Measurements from ENCODE around the gene BLTP2.

Gene BLTP2

GRCh38 chr17:28620010-28620409 lies 24.9 kb downstream of the BLTP2 start (continued):
- no peak for TF ChIP-seq ZBTB11 (tag by site-specific recombination; conservative IDR thresholded peaks at IDR 0.05; ENCODE audit: low read depth)
- TF ChIP-seq, protein P1, sequence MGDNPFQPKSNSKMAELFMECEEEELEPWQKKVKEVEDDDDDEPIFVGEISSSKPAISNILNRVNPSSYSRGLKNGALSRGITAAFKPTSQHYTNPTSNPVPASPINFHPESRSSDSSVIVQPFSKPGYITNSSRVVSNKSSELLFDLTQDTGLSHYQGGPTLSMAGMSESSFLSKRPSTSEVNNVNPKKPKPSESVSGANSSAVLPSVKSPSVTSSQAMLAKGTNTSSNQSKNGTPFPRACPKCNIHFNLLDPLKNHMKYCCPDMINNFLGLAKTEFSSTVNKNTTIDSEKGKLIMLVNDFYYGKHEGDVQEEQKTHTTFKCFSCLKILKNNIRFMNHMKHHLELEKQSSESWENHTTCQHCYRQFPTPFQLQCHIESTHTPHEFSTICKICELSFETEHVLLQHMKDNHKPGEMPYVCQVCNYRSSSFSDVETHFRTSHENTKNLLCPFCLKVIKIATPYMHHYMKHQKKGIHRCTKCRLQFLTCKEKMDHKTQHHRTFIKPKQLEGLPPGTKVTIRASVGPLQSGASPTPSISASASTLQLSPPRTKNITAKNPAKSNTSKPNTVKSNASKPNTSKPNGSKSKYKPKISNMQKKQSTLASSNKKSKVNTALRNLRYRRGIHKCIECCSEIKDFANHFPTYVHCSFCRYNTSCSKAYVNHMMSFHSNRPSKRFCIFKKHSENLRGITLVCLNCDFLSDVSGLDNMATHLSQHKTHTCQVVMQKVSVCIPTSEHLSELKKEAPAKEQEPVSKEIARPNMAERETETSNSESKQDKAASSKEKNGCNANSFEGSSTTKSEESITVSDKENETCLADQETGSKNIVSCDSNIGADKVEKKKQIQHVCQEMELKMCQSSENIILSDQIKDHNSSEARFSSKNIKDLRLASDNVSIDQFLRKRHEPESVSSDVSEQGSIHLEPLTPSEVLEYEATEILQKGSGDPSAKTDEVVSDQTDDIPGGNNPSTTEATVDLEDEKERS (tag by site-specific recombination; IDR thresholded peaks at IDR 0.05), result no peak
- TF ChIP-seq ZNF292 (tag by site-specific recombination; IDR thresholded peaks at IDR 0.05; ENCODE audit: borderline replicate concordance, low read depth), result no peak
- no peak for TF ChIP-seq ZIC2 (tag by site-specific recombination; IDR thresholded peaks at IDR 0.05)
- TF ChIP-seq ZEB2 (tag by site-specific recombination; IDR thresholded peaks at IDR 0.05), result no peak
- TF ChIP-seq ZNF302 (tag by site-specific recombination; IDR thresholded peaks at IDR 0.05; ENCODE audit: low read depth), result no peak
- no peak for TF ChIP-seq ZNF23 (tag by site-specific recombination; IDR thresholded peaks at IDR 0.05; ENCODE audit: borderline replicate concordance)
- no peak for TF ChIP-seq EGR2 (tag by site-specific recombination; IDR thresholded peaks at IDR 0.05; ENCODE audit: low read depth)

GRCh38 chr17:28618464-28618863 lies 26.5 kb downstream of the BLTP2 start:
- Histone ChIP-seq H3K27ac (ENCODE audit: extremely low read depth, low read depth, low read length) (no peak overlapping the region), H3K4me3 (ENCODE audit: low read depth, low read length) (no peak overlapping the region), H3K36me3 (ENCODE audit: control insufficient read depth in 2 of 2, insufficient read depth in 1 of 2, low read length in 2 of 2) (peaks cover 82 to 99% of the 10 kb centered on the region in 2 experiments), H3K9me3 (ENCODE audit: control insufficient read depth, insufficient read depth, low read depth, low read length) (no peaks in the 10 kb centered on the region), H3K4me1 (ENCODE audit: control insufficient read depth, insufficient read depth, low read length) (no peaks in the 10 kb centered on the region)
- POLR2A ChIA-PET, result interaction anchor here (0.9 to 1.2 kb wide), 4 partner anchors 10 to 101 kb away, joined by 3 to 4 read pairs (median 3); partner anchors contain the start of genes RPL23A, SDF2 and SUPT6H
- CTCF ChIA-PET, result interaction anchor here (0.6 to 0.9 kb wide), 2 partner anchors 29 to 30 kb away, joined by 3 read pairs; no protein-coding TSS in a partner anchor
- TF ChIP-seq, protein P1 (tag by site-specific recombination; IDR thresholded peaks at IDR 0.05), result no peak
- no peak for TF ChIP-seq ZBTB48 (tag by site-specific recombination; IDR thresholded peaks at IDR 0.05)
- no peak for TF ChIP-seq ZNF837 (tag by site-specific recombination; IDR thresholded peaks at IDR 0.05)
- no peak for TF ChIP-seq ZNF354C (tag by site-specific recombination; IDR thresholded peaks at IDR 0.05; ENCODE audit: borderline replicate concordance, low read depth)
- no peak for TF ChIP-seq SP3 (tag by site-specific recombination; IDR thresholded peaks at IDR 0.05)
- no peak for TF ChIP-seq ZNF248 (tag by site-specific recombination; IDR thresholded peaks at IDR 0.05)
- TF ChIP-seq ZNF398 (tag by site-specific recombination; IDR thresholded peaks at IDR 0.05), result no peak
- TF ChIP-seq, protein P2, sequence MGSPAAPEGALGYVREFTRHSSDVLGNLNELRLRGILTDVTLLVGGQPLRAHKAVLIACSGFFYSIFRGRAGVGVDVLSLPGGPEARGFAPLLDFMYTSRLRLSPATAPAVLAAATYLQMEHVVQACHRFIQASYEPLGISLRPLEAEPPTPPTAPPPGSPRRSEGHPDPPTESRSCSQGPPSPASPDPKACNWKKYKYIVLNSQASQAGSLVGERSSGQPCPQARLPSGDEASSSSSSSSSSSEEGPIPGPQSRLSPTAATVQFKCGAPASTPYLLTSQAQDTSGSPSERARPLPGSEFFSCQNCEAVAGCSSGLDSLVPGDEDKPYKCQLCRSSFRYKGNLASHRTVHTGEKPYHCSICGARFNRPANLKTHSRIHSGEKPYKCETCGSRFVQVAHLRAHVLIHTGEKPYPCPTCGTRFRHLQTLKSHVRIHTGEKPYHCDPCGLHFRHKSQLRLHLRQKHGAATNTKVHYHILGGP (tag by site-specific recombination; IDR thresholded peaks at IDR 0.05), result no peak
- TF ChIP-seq ZBTB21 (tag by site-specific recombination; IDR thresholded peaks at IDR 0.05), result no peak
- TF ChIP-seq, protein P3, sequence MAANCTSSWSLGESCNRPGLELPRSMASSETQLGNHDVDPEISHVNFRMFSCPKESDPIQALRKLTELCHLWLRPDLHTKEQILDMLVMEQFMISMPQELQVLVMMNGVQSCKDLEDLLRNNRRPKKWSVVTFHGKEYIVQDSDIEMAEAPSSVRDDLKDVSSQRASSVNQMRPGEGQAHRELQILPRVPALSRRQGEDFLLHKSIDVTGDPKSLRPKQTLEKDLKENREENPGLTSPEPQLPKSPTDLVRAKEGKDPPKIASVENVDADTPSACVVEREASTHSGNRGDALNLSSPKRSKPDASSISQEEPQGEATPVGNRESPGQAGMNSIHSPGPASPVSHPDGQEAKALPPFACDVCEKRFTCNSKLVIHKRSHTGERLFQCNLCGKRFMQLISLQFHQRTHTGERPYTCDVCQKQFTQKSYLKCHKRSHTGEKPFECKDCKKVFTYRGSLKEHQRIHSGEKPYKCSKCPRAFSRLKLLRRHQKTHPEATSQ (tag by site-specific recombination; IDR thresholded peaks at IDR 0.05), result no peak
- TF ChIP-seq ZNF658 (tag by site-specific recombination; IDR thresholded peaks at IDR 0.05), result no peak
- no peak for TF ChIP-seq ZNF37A (tag by site-specific recombination; IDR thresholded peaks at IDR 0.05)
- no peak for TF ChIP-seq ZNF664 (tag by site-specific recombination; IDR thresholded peaks at IDR 0.05)
- TF ChIP-seq OSR2 (tag by site-specific recombination; IDR thresholded peaks at IDR 0.05), result no peak
